ENCODE data around the gene CAPN14.

CAPN14 gene

GRCh38 chr2:31237348-31238017, 20.2 kb upstream of the CAPN14 start:
- no peak for TF ChIP-seq CTCF (IDR thresholded peaks at IDR 0.05)
- Histone ChIP-seq H3K4me1 (ENCODE audit: control insufficient read depth in 1 of 2, insufficient read depth in 1 of 2, low read depth in 1 of 2, low read length in 1 of 2) (peaks cover 5 to 10% of the 10 kb centered on the region in 2 experiments), H3K36me3 (no peaks in the 10 kb centered on the region), H3K4me3 (ENCODE audit: low read depth in 1 of 2, low read length in 1 of 2) (no peak overlapping the region), H3K27ac (no peak overlapping the region), H3K9me3 (no peaks in the 10 kb centered on the region), H3K27me3 (peaks cover 17% of the 10 kb centered on the region)

GRCh38 chr2:31236433-31237205, 19.3 kb upstream of the CAPN14 start:
- TF ChIP-seq CTCF (IDR thresholded peaks at IDR 0.05): no peak
- Histone ChIP-seq H3K9me3 (no peaks in the 10 kb centered on the region), H3K27ac (no peak overlapping the region), H3K4me3 (ENCODE audit: low read depth in 1 of 2, low read length in 1 of 2) (no peak overlapping the region), H3K27me3 (peaks cover 17% of the 10 kb centered on the region), H3K4me1 (ENCODE audit: control insufficient read depth in 1 of 2, insufficient read depth in 1 of 2, low read depth in 1 of 2, low read length in 1 of 2) (peaks cover 5 to 11% of the 10 kb centered on the region in 2 experiments), H3K36me3 (no peaks in the 10 kb centered on the region)

GRCh38 chr2:31235504-31235902, 18.2 kb upstream of the CAPN14 start:
- no peak for TF ChIP-seq CTCF (IDR thresholded peaks at IDR 0.05)
- Histone ChIP-seq H3K4me3 (ENCODE audit: low read depth in 1 of 2, low read length in 1 of 2) (no peak overlapping the region), H3K27ac (no peak overlapping the region), H3K4me1 (ENCODE audit: control insufficient read depth in 1 of 2, insufficient read depth in 1 of 2, low read depth in 1 of 2, low read length in 1 of 2) (peaks cover 5 to 15% of the 10 kb centered on the region in 2 experiments), H3K36me3 (no peaks in the 10 kb centered on the region), H3K27me3 (peaks cover 17% of the 10 kb centered on the region), H3K9me3 (no peaks in the 10 kb centered on the region)

GRCh38 chr2:31234683-31235503, 17.6 kb upstream of the CAPN14 start:
- H3K9me3 ChIP-seq: no peaks in the 10 kb centered on the region
- peaks cover 5 to 15% of the 10 kb centered on the region in 2 experiments for H3K4me1 ChIP-seq (ENCODE audit: control insufficient read depth in 1 of 2, insufficient read depth in 1 of 2, low read depth in 1 of 2, low read length in 1 of 2)
- H3K27me3 ChIP-seq: peaks cover 17% of the 10 kb centered on the region
- H3K4me3 ChIP-seq (ENCODE audit: low read depth in 1 of 2, low read length in 1 of 2): peak overlapping the region in 1 of 2 experiments; percentile 67
- TF ChIP-seq CTCF (IDR thresholded peaks at IDR 0.05): no peak
- no peak overlapping the region for H3K27ac ChIP-seq
- H3K36me3 ChIP-seq: no peaks in the 10 kb centered on the region
